ENCODE measurements around the gene MYBPC2.
"Not testable (repeated sequence)": the region's sequence is repeated elsewhere in the genome, so short reads cannot be mapped to it uniquely, and the experiment has no call there.

GRCh38 chr19:50473336-50473735, 40.6 kb downstream of the MYBPC2 start:
- not testable (repeated sequence) for TF ChIP-seq CTCF (IDR thresholded peaks at IDR 0.05; ENCODE audit: extremely low read depth in 1 of 2, insufficient read depth in 1 of 2, low read depth in 1 of 2, low read length in 2 of 2)
- TF ChIP-seq, protein P1, sequence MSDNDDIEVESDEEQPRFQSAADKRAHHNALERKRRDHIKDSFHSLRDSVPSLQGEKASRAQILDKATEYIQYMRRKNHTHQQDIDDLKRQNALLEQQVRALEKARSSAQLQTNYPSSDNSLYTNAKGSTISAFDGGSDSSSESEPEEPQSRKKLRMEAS (IDR thresholded peaks at IDR 0.05; ENCODE audit: insufficient read depth, insufficient read length) = not testable (repeated sequence)
